HG03571 (cell line): ENCODE measurements around the gene OVOL2.

ENCODE experiments used
- ATAC-seq: cut with Tn5 transposase; IDR thresholded peaks from one replicate; pipeline ENCODE4 v1.9.1; 2021; ENCODE audit not compliant: unreplicated experiment

OVOL2 gene

DNA sequence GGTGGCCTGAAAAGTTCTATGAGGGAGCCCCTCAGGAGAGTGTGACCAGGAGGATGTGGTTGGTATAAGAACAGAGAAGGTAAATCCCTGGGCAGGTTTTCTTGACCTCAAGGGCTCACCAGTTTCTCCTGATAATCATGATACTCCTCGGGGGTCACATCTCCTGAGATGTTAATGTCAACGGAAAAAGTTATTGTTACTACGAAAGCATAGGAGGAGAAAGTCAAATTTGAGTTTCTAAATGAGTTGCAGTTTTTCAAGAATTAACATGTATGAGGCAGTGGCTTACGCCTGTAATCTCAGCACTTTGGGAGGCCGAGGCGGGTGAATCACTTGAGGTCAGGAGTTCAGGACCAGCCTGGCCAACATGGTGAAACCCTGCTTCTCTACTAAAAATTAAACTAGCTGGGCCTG is 65.5 kb downstream of the OVOL2 start:
- no peak for ATAC-seq

- no peak for ATAC-seq
These were observed 67.3 kb downstream of the OVOL2 start for GRCh38 chr20:17990278-17990972.

GRCh38 chr20:17987988-17988387 is 69.7 kb downstream of the OVOL2 start:
- no peak for ATAC-seq

DNA sequence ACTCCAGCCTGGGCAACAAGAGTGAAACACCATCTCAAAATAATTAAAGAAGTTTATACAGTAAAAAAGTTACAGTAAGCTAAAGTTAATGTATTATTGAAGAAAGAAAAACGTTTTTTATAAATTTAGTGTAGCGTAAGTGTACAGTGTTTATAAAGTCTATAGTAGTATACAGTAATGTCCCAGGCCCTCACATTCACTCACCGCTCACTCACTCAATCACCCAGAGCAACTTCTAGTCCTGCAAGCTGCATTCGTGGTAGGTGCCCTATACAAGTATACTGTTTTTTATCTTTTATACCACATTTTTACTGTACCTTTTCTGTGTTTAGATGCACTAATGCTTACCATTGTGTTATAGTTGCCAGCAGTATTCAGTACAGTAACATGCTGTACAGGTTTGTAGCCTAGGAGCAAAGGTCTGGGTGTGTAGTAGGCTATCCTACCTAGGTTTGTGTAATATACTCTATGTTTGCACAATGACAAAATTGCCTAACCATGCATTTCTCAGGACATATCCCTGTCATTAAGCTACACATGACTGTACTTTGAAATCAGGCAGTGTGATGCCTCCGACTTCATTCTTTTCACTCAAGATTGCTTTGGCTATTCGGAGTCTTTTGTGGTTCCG is 72.2 kb downstream of the OVOL2 start:
- no peak for ATAC-seq

DNA sequence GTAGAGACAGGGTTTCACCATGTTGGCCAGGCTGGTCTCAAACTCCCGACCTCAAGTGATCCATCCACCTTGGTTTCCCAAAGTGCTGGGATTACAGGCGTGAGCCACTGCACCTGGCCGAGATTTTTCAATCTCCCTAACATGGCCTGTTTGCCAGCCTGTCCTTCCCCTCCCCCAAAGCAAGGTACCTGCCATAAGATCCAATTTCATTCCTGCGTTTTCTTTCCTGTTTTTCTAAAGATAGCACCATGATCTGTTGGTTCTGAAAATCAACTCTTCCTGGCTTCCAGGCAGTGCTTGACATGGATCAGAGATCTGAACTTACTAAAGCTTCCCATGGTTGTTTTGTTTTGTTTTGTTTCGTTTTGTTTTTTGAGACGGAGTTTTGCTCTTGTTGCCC is 81.4 kb downstream of the OVOL2 start:
- no peak for ATAC-seq
